GM18499 (cell line): ENCODE results near the gene ZNF429.
"Not testable (repeated sequence)": the region's sequence is repeated elsewhere in the genome, so short reads cannot be mapped to it uniquely, and the experiment has no call there.

Experiments
- ATAC-seq: cut with Tn5 transposase; IDR thresholded peaks from one replicate; pipeline ENCODE4 v1.9.1; 2021; ENCODE audit warnings: moderate number of reproducible peaks; ENCODE audit not compliant: insufficient read depth, unreplicated experiment

The ZNF429 gene

DNA sequence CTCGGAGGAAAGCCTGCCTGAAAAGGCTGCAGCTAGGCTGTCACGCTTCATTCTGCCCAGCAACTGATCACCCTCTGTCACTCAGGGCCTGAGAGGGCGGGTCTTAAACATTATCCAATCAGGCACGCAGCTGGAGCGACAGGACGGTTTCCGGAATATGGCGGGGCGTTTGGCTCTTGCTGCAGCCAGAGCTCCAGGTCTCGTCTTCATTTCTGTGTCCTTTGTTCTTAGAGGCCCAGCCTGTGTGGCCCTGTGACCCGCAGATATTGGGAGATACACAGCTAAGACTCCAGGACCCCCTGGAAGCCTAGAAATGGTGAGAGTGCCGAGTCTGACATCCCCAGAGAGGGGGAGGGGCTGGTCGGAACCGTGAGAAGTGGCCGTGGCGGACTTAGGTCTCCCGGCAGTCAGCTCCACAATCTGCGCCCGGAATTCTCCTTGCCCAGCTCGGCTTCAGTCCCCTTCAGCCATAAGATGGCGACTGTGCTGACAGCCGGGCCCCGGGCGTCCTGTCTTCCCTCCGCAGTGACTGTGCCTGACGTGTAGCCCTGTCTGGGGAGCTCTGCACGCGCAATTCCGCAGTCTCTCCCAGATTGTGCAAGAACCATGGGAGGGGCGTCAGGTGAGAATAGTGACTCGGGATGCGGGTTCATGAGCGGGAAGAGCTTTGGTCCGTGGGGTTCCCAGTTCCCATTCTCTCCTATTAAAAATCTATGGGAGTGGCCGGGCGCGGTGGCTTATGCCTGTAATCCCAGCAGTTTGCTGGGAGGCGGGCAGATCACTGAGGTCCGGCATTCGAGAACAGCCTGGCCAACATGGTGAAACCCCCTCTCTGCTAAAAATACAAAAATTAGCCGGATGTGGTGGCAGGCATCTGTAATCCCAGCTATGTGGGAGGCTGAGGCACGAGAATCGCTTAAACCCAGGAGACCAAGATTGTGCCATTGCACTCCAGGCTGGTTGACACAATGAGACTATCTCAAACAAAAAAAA is at the start of gene ZNF429:
TSS of gene ZNF429 (plus strand) at position 144 of the 993 bp plus-strand sequence. CDS start at position 314, 170 bp downstream.
- peak; percentile 99 for ATAC-seq

GRCh38 chr19:21460686-21461085 is 44.7 kb upstream of the ZNF429 start:
- no peak for ATAC-seq

- ATAC-seq = no peak
Observed at GRCh38 chr19:21462540-21462939, 42.9 kb upstream of the ZNF429 start.

GRCh38 chr19:21463449-21464105 is 41.8 kb upstream of the ZNF429 start:
- ATAC-seq = no peak

DNA sequence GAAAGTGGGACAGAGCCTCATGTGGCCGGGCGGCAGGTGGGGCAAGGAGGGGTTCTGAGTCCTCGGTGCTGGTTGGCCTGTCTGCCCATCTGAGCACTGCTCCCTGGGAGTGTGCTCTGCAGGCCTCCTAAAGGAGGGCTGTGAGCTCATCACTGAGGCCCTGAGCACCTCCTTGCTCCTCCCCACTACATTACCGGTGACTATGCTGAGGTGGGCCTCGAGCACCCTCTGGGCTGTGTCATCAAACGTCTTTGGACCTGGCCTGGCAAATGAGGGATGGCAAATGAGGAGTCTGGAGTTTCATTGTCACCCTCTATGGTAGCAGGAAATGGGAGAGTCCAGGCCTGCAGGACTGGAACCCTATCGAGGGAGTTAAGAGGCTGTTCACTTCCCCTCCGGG is 38.8 kb upstream of the ZNF429 start:
- ATAC-seq = no peak

- no peak for ATAC-seq
Observed at GRCh38 chr19:21468791-21469190, 36.6 kb upstream of the ZNF429 start.

DNA sequence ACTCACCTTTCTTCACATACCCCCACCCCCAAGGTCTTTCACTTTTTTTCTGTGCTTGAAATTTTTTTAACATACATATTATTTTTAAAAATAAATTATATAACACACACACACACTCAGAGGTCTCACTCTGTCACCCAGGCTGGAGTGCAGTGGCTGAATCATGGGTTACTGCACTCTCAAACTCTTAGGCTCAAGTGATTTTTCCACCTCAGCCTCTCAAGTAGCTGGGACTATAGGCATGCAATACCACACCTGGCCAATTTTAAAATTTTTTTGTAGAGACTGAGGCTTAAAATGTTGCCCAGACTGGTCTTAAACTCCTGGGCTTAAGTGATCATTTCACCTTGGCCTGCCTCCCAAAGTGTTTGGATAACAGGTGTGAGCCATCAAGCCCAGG is 32.9 kb upstream of the ZNF429 start:
- no peak for ATAC-seq

DNA sequence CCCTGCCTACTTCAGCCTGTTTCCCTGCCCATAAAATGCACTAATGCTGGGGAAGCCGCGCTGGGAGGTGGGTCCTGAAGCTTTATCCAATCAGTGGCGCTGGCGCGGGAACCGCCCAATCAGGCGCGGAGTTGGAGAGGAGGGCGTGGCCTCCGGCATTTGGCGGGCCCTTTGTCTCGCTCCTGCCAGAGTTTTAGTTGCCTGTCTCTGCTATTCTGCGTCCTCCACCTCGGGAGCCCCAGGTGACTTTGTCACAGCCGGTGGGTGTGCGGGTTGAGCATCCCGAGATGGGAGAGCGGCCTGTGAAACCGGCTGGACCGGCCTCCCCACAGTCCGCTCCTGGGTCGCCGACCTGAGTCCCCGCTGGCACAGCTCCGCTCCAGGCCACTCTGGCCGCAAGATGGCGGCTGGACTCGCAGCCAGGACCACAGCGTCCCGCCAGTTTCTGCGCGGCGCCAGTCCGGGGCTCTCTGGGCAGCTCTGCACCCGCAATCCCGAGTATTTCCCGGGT is 30.7 kb upstream of the ZNF429 start:
- ATAC-seq = no peak

DNA sequence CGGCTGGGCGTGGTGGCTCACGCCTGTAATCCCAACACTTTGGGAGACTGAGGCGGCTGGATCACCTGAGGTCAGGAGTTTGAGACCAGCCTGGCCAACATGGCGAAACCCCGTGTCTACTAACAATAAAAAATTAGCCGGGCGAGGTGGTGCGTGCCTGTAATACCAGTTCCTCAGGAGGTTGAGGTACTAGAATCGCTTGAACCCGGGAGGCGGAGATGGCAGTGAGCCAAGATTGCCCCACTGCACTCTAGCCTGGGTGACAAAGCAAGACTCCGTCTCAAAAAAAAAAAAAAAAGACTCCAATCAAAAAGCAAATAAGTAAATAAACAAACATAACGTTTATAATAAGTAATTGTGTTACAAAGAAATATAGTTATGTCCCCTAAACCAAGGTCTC is 23.0 kb upstream of the ZNF429 start:
- ATAC-seq = not testable (repeated sequence)

DNA sequence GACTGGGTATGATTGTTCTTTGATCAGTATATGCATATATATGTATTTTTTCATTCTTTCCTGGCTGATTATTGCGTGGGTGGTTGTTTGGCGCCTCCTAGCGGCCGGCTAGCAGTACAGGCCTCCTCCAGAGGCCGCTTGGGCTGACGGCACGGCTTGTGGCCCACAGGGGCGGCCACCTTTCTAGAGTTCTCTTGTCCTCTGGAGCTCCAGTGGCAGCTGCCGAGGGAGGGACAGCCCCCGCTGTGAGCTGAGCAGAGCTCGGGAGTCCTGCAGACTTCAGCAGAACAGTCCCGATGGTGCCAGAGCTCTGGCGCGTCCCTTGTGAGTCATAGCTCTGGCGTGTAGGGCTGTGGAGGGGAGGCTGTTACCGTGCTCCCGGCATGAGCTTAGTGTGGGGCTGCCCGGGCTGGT is 22.5 kb upstream of the ZNF429 start:
- no peak for ATAC-seq

DNA sequence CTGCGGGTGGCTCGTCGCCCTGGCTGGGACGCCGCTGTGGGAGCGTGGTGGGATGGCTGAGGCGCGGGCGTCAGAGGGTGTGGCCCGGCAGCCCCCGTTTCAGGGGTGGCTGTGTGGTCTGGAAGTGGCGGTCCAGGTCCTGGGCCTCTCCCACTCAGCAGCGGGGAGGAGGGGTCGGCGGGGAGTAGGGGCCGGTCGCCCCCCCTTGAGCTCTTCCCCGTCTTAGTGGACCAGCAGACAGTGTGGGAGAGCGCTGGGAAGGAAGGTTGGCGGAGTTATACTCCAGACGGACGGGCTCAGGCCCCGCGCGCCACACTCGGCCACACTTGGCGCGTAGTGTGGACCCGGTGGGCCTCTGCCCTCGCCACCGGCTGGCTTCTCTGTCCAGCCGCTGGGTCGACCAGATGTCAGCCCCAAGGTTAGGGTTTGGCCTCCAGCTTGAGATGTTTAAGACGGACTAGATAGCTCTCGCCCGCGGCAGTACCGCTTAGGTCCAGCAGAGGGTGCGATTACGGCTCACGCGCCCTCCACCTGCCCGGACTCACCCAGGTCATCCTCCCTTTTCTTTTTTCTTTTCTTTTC is 21.7 kb upstream of the ZNF429 start:
- ATAC-seq = no peak

DNA sequence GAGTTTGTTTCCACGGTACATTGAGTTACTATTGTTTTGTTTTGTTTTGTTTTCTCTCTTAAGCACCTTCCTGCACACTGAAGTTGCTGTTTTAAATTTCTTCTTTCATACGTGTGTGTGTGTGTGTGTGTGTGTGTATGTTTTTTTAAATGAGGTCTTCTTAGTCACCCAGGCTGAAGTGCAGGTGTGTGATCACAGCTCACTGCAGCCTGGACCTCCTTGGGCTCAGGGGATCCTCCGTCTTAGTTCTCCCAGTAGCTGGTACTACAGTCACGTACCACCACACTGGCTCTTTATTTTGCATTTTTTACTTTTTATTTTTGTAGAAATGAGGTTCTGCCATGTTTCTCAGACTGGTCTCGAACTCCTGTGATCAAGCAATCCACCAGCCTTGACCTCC is 20.8 kb upstream of the ZNF429 start:
- no peak for ATAC-seq

- ATAC-seq = no peak
Observed at GRCh38 chr19:21485926-21486325, 19.5 kb upstream of the ZNF429 start.

DNA sequence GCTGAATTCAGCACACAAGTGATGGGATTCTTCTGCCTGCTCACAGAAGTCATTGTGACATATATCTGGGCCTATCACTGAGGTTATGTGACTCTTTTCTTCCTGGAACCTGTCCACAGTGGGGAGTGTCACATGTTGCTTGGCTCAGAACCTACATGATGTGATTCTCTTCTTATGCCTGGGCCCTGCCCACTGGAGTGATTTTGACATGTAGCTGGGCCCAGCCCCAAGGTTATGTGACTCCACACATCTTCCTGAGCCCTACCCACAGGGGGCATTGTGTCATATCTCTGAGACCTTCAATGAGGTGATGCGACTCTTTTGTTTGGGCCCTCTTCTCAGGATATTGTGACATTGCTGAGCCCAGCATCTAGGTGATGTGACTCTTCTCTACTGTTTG is 17.4 kb upstream of the ZNF429 start:
- no peak for ATAC-seq

GRCh38 chr19:21491146-21491545 is 14.3 kb upstream of the ZNF429 start:
- no peak for ATAC-seq

DNA sequence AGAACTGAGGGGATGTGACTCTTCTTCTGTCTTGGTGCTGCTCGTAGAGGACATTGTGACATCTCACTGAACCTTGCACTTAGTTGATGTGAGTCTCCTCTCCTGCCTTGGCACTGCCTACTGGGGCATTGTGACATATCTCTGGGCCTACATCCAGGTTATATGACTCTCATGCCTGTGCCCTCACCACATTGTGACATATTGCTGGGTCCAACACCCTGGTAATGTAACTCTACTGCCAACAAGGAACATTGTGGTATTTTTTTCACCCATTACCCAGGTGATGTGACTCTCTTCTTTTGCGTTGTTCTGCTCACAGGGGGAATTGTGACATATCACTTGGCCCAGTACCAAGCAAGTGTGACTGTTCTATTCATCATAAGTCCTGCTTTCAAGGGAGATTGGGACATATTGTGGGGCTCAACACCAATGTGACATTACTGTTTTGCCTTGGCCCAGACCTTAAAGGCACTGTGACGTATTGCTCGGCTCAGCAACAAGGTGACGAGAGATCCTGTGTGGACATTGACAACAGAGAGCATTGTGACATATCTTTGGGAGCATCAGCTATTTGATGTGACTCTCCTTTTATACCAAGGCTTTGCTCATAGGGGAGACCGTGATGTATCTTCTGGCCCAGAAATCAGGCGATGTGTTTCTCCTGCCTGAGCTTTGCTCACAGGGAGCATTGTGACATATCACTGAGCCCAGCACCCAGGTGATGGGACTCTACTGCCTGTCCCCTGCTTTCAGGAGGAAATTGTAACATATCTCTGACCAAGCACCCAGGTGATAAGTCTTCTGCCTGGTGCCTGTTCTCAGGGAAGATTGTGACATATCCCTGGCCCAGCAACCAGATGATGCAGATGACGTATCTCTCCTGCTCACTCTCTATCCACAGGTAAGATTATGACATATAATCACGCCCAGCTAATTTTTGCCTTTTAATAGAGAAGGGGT is 12.2 kb upstream of the ZNF429 start:
- no peak for ATAC-seq

DNA sequence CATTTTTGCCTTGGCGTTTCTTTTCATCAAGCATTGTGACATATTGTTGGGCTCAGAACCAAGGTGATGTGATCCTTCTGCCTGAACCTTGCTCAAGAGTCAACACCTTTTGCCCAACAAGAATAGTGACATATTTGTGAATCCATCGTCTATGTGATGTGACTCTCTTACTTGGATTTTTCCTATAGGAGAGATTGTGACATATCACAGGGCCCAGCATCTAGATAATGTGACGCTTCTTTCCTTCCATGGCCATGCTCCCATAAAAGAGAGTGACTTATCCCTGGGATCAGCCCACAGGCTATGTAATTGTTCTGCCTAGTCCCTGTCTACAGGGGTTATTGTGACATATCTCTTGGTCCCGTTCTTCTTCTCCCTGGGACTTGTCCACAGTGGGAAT is 8.5 kb upstream of the ZNF429 start:
- no peak for ATAC-seq

GRCh38 chr19:21498651-21499050 is 6.8 kb upstream of the ZNF429 start:
- ATAC-seq = no peak

GRCh38 chr19:21508198-21508597 is 2.8 kb downstream of the ZNF429 start:
- ATAC-seq = no peak

GRCh38 chr19:21511058-21511457 is 5.7 kb downstream of the ZNF429 start:
- not testable (repeated sequence) for ATAC-seq
